GM18873 (cell line): ENCODE results near the gene NRCAM.

Experiments
- ATAC-seq: cut with Tn5 transposase; IDR thresholded peaks from one replicate; pipeline ENCODE4 v1.9.1; 2021; ENCODE audit warnings: mild to moderate bottlenecking, moderate library complexity, moderate number of reproducible peaks; ENCODE audit not compliant: unreplicated experiment, low FRiP score

The NRCAM gene

DNA sequence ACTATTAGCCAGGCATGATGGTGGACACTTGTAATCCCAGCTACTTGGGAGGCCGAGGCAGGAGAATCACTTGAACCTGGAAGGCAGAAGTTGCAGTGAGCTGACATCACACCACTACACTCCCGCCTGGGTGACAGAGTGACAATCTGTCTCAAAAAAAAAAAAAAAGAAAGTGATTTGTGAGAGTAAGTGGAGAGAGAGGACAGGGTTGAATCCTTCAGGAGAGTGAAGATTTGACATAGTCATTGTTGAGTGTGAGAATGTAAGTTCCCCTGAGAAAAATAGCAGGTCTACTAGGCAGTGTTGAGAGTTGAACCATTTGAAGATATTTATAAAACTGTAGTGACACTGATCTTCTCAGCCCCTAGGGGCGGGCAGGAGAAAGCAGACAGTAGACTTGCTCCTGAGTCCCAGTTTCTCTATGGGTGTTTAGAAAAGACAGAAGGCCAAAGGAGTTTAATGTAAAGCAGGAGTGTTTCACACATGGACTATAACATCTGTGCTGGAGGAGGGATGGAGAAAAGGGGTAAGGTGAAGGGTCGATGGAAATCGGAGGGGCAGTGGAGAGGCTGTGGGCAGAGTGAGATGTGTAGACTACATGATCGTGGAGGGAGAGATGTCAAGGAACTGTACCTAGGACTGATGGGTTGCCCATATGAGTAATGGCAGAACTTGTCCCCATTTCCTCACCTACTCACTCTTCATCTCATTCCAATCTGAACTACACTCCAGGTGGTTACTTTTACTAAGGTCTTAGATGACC lies 312.4 kb downstream of the NRCAM start:
- ATAC-seq = no peak

DNA sequence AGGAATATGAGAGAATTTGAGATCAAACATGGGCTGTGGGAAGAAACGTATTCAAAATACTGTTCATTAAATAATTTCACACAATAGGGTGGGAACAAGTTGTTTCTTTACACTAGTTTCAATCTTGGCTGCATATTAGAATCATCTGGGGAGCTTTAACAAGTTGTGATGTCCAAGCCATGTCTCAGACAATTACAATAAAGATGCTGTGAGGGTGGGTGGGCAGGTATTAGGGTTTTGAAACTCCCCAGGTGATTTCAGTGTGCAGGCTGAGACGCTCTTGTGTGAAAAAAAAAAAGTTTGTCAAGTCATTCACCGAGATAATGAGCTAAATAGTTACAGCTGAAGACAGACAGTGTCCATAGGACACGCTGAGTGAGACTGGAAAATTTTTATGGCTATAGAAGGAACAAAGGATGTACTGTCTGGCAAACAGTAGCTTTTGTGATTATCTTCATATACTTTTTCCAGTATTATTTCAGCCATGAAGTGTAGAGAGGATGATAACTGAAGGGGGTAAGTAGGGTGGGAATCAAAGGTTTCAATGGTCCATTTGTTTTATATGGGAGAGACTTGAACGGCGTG lies 313.5 kb downstream of the NRCAM start:
- ATAC-seq = no peak

DNA sequence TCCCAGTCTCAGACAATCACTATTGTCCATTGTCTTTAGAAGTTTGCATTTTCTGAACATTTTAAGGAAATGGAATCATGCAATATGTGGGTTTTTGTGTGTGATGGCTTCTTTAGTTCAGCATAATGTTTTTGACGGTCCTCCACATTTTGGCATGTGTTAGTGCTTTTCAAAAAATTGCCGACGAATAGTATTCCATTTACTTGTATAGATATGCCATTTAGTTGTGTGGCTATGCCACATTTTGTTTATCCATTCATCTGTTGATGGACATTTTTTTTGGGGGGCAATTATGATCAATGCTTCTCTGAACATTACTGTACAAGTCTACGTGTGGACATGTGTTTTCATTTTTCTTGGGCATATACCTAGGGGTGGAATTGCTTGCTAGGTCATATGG lies 314.1 kb downstream of the NRCAM start:
- no peak for ATAC-seq

DNA sequence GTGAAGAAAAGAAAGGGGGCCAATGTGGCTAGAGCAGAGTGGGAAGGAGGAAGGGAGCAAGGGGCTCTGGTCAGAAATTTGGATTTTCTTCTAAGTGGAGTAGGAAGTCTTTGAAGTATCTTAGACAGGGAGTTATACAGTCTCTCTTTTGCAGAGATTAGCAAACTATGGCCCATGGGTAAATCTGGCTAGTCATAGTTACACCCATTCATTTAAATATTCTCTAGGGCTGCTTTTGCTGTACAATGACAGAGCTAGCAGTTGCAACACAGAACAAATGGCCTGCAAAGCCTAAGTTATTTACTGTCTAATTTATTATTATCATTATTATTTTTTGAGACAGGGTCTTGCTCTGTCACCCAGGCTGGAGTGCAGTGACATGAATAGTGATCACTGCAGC lies 315.6 kb downstream of the NRCAM start:
- no peak for ATAC-seq

DNA sequence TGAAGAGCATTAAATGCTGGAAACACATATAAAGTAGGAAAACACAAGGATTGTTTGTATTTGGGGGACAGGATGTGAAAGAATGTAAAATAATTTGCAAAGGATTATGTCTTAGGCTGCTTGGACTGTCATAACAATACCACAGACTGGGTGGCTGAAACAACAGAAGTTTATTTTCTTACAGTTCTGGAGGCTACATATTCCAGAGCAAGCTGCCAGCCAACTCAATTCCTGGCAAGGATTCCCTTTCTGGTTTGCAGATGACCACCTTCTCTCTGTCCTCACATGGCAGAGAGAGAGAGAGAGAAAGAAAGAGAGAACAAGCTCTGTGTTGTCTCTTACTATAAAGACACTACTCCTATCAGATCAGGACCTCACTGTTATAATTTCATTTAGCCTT lies 317.3 kb downstream of the NRCAM start:
- ATAC-seq = no peak

DNA sequence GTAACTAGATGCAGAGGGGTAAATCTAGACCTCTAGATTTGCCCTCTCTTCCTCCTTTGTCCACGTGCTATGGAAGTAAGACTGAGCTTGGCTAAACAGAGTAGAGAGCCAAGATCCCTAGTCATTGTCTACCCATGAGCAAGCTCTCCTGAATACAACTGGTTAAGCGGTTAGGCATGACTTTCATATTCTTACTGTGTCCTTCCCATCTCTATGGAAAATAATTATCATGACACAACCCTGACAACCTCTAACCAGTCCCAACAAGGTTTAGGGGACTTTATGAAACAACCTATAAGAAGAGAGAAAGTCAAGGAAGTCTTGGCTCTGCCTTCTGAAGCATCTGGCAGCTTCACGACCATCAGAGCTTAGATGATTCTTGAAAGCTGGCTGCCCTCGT lies 318.2 kb downstream of the NRCAM start:
- no peak for ATAC-seq

DNA sequence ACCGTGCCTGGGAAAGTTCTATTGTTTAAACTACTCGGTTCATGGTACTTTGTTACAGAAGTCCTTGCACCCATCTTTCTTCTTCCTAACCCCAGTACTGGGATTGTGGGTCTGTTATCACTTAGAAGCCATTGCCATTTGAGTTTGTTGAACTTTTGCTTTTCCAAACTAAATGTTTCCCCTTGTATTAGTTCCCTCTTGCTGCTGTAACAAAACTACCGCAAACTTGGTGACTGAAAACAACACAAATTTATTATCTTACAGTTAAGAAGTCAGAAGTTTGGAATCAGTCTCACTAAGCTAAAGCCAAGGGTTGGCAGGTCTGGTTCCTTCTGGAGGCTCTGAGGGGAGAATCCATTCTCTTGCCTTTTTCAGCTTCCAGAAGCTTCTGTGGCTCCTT lies 319.2 kb downstream of the NRCAM start:
- ATAC-seq = no peak

DNA sequence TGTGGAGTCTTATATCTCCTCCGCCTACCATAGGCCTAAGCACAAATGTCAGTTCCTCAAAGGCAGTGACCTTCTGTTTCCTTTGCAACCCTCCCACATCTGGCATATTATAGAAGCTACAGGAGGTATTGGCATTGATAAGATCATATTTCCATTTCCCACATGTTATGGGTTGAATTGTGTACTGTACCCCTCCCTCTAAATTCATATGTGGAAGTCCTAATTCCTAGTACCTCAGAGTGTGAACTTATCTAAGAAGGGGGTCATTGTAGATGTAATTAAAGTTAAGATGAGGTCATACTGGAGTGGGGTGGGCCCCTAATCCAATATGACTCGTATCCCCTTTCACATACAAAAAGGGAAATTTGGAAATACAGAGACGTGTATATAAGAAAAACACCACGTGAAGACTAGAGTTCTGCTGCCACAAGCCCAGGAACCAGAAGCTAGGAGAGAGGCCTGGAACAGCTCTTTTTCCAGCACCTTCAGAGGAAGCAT lies 320.0 kb downstream of the NRCAM start:
- ATAC-seq = no peak

DNA sequence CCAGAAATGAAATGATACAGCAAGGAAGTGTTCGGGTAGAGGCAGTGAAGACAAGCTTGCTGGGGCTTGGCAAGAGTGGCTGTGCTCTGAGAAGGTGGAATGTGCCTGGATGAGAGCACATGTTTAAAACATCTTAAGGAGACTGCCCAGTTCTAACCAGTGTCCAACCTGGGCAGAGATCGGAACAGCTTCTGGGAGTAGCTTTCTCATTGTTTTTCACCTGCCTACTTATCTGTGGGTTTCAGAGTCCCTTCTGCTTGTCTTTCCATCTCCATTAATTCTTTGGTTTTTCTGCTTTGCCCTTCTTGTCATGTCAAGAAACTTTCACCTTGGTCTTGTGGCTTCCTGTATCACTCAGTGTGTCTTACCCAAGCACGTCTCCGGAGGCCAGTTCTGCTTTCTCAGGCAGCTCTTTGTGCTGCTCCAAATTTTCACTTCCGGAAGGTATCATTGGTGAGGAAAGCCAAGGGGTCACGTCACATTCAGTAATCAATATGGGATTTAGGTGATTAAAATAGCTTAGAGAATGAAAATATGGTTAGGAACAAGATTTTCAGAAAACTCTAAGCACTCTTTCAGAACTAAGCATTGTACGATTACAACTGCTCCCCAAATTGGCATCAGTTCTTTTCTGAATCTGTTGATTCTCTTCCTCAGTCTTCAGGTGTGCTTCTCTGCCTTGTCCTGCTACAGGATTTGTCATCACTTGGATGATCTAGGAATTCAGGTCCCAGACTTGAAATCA lies 320.6 kb downstream of the NRCAM start:
- ATAC-seq = peak; percentile 95

DNA sequence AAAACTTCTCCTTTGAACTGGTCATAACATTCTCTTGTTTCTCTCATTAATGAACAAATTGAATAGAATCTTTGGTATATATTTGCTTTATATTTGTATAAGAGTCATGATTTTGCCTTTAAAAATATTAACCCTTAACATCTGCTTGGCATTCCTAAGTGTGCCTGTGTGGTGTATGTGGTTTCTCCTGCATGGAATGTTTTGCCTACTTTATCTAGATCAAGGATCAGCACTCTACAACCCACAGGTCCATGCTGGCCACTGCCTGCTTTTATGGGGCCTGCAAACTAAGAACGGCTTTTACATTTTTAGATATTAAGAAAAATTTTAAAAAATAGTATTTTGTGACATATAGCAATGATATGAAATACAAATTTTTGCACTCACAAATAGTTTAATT lies 321.8 kb downstream of the NRCAM start:
- no peak for ATAC-seq

DNA sequence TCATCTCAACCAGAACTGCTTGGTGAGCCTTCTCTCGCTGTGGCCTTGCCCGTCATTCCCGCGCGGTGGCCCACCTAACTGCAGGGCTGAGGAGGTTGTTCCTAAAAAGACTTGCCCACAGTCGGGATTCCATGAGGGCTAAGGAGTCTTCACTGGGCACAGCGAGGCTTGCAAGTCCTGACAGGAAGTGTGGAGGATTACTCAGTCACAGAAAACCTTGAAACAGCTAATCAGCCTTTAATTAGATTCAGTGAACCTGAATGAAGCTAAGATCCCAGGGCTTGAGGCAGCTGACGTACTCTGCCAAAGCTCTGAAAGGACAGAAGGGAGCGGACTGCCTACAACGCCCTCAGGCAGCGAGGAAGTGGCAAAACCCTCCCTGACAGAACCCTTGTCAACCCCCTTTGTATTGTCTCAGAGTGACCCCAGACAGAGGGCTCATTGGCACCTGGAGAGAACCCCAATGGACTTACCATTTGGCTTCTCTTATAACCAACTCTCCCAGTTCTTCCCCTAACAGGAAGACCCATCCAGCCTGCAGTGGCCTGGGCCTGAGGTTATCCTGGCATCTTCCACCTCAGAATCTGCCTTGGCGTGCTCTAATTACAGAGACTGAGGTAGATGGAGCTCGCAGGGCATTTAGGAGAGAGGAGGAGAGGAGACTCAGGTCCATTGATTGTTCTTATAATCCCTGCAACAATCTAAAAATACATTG lies 323.5 kb downstream of the NRCAM start:
- no peak for ATAC-seq

DNA sequence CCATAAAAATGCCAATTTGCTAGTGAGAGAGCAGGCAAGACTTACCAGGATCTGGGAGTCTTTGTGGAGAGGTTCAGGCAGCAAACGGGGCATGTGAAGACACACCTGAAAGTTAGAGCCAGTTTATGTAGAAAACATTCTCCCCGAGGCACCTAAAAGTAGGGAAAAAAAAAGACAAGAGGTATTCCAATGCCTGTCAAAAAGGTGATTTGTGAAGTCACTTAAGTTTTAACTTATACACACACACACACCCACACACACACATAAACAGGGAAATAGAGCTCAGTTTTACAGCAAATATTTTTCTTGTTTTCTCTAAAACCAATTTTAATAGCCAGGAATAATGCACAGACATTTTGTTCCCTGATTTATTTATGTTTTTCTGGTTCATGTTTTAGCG lies 326.0 kb downstream of the NRCAM start, which contains the start of gene LAMB4:
TSS of gene LAMB4 (minus strand) at position 101 of the 400 bp plus-strand sequence. CDS start 7,197 bp downstream, outside the sequence.
- no peak for ATAC-seq

DNA sequence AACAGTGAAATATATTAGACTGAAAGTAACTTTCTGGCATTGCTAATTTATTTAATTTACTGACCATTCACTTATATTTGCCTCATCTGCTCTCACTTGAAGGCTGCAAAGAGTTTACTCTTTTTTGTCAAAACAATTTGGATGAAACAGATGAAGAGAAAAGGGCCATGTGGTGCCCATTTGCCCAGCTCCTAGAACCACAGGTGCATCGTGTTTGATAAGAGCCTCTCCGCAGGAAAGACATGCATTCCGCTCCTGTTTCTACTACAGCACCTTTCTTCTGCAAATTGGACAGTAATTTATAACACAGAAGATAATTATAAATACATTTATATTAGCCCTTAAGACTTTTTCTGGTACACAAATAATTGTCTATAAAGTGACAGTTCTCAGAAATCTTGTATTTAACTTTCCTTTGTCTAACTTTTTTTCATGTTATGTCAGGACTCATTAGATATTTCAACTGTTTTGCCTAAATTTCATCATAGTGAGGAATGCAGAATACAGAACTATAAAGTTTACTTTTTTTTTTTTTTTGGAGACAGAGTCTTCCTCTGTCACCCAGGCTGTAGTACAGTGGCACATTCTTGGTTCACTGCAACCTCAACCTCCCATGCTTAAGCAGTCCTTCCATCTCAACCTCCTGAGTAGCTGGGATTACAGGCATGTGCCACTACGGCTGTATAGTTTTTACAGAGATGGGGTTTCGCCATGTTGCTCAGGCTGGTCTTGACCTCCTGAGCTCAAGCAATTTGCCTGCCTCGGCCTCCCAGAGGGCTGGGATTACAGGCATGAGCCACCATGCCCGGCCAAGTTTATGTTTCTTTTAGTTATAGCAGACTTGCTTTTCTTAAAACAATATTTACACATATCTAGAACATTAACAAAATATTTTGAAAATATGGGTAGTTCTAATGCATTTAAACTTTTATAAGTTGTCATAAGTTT lies 326.9 kb downstream of the NRCAM start:
- ATAC-seq = no peak

DNA sequence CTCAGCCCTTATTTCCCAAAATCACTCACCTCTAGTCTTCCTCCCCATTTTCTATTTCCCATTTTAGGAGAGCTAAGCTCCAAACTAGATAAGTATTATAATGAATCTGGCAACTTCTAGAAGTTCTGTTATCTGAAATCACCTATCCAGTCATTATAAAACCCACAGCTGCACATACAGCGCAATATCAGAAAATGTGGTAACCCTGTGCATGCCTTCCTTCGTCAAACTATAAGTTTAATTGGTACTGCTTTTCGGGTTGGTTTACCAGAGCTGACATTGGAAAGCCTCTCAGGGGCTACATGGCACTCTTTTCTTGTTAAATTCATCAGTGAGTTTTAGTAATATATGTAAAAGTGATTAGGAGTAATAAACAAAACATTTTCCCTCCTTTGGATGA lies 327.7 kb downstream of the NRCAM start:
- ATAC-seq = no peak

DNA sequence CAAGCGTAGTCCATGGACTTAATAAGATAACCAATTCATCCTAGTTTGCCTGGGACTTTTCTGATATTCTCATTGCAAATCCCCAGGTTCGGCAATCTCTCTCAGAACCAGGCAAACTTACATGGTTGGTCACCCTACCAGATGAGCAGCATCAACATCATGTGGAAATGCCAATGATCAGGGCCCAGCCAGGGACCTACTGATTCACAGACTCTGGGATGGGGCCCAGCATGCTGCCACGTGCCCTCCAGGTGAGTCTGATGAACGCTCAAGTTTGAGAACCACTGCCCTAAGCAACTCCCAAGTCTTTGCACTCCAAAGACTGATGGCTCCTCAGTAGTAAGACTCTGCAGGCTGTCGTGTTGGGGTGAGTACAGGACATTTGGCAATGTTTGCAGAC lies 328.8 kb downstream of the NRCAM start:
- ATAC-seq = no peak

DNA sequence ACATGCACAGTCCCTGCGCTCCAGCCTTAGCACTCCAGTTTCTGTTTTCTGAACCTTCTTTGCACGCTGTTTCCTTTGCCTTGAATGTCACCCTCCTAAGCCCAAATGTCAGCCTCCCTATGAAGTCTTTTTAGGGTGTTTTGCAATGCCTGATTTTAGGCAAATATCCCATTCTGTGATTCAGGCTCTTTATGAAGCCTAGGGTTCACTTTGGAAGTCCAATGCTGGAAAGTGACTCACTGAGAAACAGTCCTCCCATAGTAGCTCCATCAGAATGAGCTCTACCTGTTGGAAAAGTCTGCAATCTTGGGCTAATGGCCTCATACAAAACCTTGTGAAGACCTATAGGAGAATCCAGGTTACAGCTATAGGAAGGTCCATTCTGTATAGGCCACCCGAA lies 331.4 kb downstream of the NRCAM start:
- ATAC-seq = no peak

DNA sequence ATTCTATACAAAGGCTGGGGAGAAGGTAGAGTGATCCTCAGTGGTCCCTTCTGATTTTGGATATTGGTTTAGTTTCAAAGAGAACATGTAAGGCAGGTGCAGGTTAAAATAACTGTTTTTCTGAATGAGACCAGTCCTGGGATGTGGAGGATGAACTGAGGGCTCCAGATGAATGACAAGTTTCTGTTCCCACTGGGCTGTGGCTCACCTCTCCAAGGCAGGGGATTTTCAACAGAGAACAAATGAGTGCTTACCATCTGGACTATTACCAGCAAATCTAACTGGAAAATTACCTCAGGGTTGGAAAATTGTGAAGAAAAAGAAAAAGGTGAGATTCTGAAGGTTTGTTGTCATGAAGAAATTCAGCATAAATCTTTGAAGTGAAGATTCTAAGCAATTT lies 334.1 kb downstream of the NRCAM start:
- ATAC-seq = no peak

DNA sequence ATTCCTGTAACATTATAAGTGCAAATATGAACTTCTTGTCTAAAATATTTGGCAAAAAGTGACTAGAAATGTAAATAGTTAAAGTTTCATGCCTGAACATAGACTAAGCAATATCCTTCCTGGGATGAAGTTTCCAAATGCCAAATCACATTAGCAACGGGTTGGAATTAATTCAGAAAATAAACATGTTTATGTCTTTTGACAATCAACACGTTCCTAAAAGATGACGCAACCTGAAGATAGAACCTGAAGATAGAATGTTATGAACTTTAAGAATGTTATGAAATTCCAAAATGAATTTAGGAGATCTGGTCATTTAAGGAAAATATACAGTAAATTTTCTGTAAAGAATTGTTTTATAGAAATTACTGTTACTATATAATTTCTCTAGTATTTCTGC lies 335.3 kb downstream of the NRCAM start:
- ATAC-seq = no peak

DNA sequence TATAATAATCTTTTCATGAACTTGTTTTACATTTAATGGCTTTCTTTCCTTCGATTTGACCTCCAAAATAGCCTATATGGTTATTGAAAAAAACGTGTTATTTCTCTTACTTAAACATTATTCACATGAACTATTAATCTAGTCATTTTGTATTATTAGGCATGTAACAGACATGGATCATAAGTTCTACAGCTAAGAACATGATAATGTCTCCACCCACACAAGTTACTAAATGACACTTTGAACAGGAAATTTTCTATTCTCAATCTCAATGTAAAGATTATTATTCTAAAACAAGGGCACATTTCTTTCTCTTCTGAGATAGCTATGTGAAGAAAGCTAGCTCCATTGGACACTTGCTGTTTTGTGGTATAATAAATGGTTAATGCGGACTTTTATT lies 336.0 kb downstream of the NRCAM start:
- ATAC-seq = no peak

DNA sequence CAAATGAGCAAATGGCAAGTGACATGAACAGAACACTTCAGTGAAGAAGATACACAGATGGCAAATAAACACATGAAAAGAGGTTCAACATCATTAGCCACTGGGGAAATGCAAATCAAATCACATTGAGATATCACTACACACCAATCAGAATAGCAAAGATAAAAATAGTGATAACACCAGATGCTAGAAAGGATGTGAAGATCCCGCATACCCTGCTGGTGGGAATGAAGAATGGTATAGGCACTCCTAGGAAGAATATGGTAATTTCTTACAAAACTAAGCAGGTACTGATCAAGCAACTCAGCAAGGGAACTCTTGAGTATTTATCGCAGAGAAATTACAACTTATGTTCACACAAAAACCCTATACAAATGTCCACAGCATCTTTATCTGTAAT lies 337.3 kb downstream of the NRCAM start:
- no peak for ATAC-seq
